H1 (cell line): ENCODE data around the gene MYOM3. TPM values are rescaled to one million over a fixed set of nuclear protein-coding genes. Genes with fewer than 3 reads are reported as not detected.

Experiments used
- BACH1 ChIP-seq: IDR thresholded peaks from 2 replicates; pipeline ENCODE4 v1.6.1; 2012; ENCODE audit warnings: low read length, improper control_type of control experiment
- BRCA1 ChIP-seq: IDR thresholded peaks from 2 replicates; pipeline ENCODE4 v1.6.1; 2012; ENCODE audit warnings: low read depth, low read length, improper control_type of control experiment
- CBX5 ChIP-seq: fragments of 300-800, 300-1000 bp; sonication (generic); IDR thresholded peaks from 2 replicates; pipeline ENCODE4 v1.7.1; 2016; ENCODE audit warnings: antibody characterized with exemption, low read length, low read depth
- EZH2 ChIP-seq: fragments of 200-600 bp; sonication (generic); IDR thresholded peaks from 2 replicates; pipeline ENCODE4 v1.7.1; 2012; ENCODE audit warnings: low read depth, mild to moderate bottlenecking, moderate library complexity, low read length, inconsistent platforms; ENCODE audit not compliant: severe bottlenecking
- FOSL1 ChIP-seq: IDR thresholded peaks from 2 replicates; pipeline ENCODE4 v1.6.1; 2011; ENCODE audit warnings: mild to moderate bottlenecking, low read depth, low read length, moderate library complexity; ENCODE audit not compliant: insufficient read depth
- HDAC6 ChIP-seq: IDR thresholded peaks from one replicate; pipeline ENCODE4 v1.7.1; 2012; ENCODE audit warnings: low read depth, mild to moderate bottlenecking, inconsistent platforms, low read length, moderate library complexity
- KDM4A ChIP-seq: IDR thresholded peaks from one replicate; pipeline ENCODE4 v1.7.1; 2012; ENCODE audit warnings: low read depth, mild to moderate bottlenecking, moderate library complexity, low read length, inconsistent platforms; ENCODE audit not compliant: severe bottlenecking
- PHF8 ChIP-seq: fragments of 200-600 bp; sonication (generic); conservative IDR thresholded peaks from 2 replicates; pipeline ENCODE4 v1.7.1; 2012; ENCODE audit warnings: low read depth, mild to moderate bottlenecking, inconsistent platforms, low read length, moderate library complexity
- POLR2A ChIP-seq, 2 experiments: IDR thresholded peaks; 1 replicate in 1 of 2; 2 replicates in 1 of 2; pipeline ENCODE4 v1.6.1; 2011; ENCODE audit warnings: low read depth in 2 of 2, low read length in 2 of 2, mild to moderate bottlenecking in 2 of 2; ENCODE audit errors: control extremely low read depth in 1 of 2
- SIRT6 ChIP-seq: IDR thresholded peaks from one replicate; pipeline ENCODE4 v1.7.1; 2012; ENCODE audit warnings: low read length, inconsistent platforms
- SIX5 ChIP-seq: IDR thresholded peaks from 2 replicates; pipeline ENCODE4 v1.6.1; 2011; ENCODE audit warnings: mild to moderate bottlenecking, low read depth, low read length
- SRF ChIP-seq: IDR thresholded peaks from 2 replicates; pipeline ENCODE4 v1.6.1; 2011; ENCODE audit warnings: mild to moderate bottlenecking, low read depth, low read length, moderate library complexity
- SUZ12 ChIP-seq: fragments of 200-600 bp; sonication (generic); IDR thresholded peaks from 2 replicates; pipeline ENCODE4 v1.6.1; 2012; ENCODE audit warnings: mild to moderate bottlenecking, inconsistent platforms, low read length, moderate library complexity, mixed read lengths
- TAF1 ChIP-seq: IDR thresholded peaks from 2 replicates; pipeline ENCODE4 v1.6.1; 2011; ENCODE audit warnings: mild to moderate bottlenecking, low read depth, low read length
- TAF7 ChIP-seq: optimal IDR thresholded peaks from 2 replicates; pipeline ENCODE3; 2011; ENCODE audit warnings: low read depth, mild to moderate bottlenecking, inconsistent platforms, low read length, moderate library complexity, borderline replicate concordance
- TEAD4 ChIP-seq: IDR thresholded peaks from 2 replicates; pipeline ENCODE4 v1.6.1; 2012; ENCODE audit warnings: low read depth, low read length, inconsistent platforms, mixed read lengths
- polyA plus RNA-seq, 7 experiments: library from polyadenylated mRNA; depleted of rRNA in 3 of 7; stranded (reverse) in 5 of 7; unstranded in 2 of 7; fragments of >200 nt in 5 of 7; fragments of 200-250 nt in 2 of 7; gene quantifications; 1 replicate in 5 of 7; 2 replicates in 1 of 7; 4 replicates in 1 of 7; pipeline versions ENCODE4 v1.2.1 to v1.2.3, GENCODE V29; 2011 to 2013; ENCODE audit warnings: missing spikeins in 2 of 7, mixed read lengths in 2 of 7
- total RNA-seq: library from RNA; stranded (reverse); fragmentation: NEBNext Ultra II Directional; extraction: Animal tissue kit (Norgen Biotek cat#: 25700); gene quantifications from 2 replicates; pipeline ENCODE4 v1.2.1, GENCODE V29; 2021
- TF ChIP-seq, protein P1 (sequence below): IDR thresholded peaks from 2 replicates; pipeline ENCODE4 v1.6.1; 2011; ENCODE audit warnings: low read depth, mild to moderate bottlenecking, low read length; ENCODE audit not compliant: insufficient read depth

Gene MYOM3
- total and polyA plus RNA-seq, 2 of the 8 experiments (the other 6 are each of a cell fraction or from before 2014, with no cell fraction given): 0.08 to 0.09 TPM

DNA sequence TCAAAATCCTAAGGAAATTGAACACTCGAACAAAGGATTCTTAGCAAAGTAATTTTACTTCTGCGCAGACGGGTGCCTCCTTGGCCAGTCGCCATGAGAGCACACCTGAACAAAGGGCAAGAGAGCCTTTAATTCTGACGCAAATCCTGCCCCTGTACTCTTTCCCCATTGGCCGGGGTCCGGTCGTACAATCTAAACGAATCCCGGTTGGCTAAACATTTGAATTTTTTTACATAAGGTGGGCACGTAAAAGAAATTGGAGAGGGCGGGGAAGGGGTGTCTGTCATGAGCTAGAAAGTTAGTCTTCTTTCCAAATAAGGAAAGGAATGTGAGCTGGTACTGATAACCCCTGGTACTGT is 39.2 kb upstream of the MYOM3 start (continued):
- TF ChIP-seq SUZ12: no peak
- no peak for TF ChIP-seq SIX5
- TF ChIP-seq TAF1: peak; percentile 71
- no peak for TF ChIP-seq CBX5
- no peak for TF ChIP-seq TEAD4
- no peak for TF ChIP-seq TAF7
- TF ChIP-seq EZH2: no peak
- no peak for TF ChIP-seq HDAC6
- no peak for TF ChIP-seq SIRT6
- TF ChIP-seq FOSL1: no peak
- TF ChIP-seq SRF: peak; percentile 94
- no peak for TF ChIP-seq BACH1
- TF ChIP-seq, protein P1, sequence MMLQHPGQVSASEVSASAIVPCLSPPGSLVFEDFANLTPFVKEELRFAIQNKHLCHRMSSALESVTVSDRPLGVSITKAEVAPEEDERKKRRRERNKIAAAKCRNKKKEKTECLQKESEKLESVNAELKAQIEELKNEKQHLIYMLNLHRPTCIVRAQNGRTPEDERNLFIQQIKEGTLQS: no peak
- no peak for TF ChIP-seq KDM4A
- TF ChIP-seq POLR2A (IDR thresholded peaks at IDR 0.05; ENCODE audit: control extremely low read depth in 1 of 2, low read depth in 2 of 2, low read length in 2 of 2): peak in 1 of 2 experiments; percentile 89; a peak in 2 of 3 replicates
- no peak for TF ChIP-seq PHF8
- TF ChIP-seq BRCA1: no peak
- TF ChIP-seq, all 59 proteins: peak for 12
